ENCODE results near the gene RASAL2. TPM values are rescaled to one million over a fixed set of nuclear protein-coding genes. Genes with fewer than 3 reads are reported as not detected.
A peak's percentile ranks its signal among the peaks of the same experiment; 100 is the strongest.

Gene RASAL2
- polyA plus RNA-seq, 2 of the 4 experiments (the other 2 are of a cell fraction): 7.1 to 17.6 TPM

DNA sequence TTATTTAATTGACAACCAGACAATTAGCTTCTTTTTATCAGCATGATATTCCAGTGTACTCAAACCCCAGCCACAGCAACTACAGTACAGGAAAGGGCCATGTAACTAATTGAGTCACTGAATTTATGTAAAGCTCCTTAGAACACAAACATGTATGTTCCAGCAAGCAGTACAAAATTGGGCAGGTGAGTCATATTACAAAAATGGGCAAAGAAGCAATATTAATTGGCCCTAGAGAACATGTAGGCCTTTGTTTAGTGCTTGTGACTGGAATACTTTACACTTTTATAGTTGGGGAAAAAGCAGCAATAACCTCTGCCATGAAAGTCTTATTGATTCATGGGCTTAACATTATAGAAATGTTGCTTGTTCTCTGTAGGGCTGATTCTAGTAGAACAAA is 371.1 kb downstream of the RASAL2 start:
- Histone ChIP-seq H3K4me1 (no peaks in the 10 kb centered on the region), H3K4me3 (no peak overlapping the region), H3K4me2 (no peak overlapping the region), H3K27ac (no peak overlapping the region), H3K9me3 (no peaks in the 10 kb centered on the region)
- ATAC-seq: no peak
- POLR2A ChIA-PET: no interaction called here
- no peak for FAIRE-seq
- CTCF ChIA-PET: interaction anchor here (0.8 kb wide), 1 partner anchor 166 kb away, joined by 3 read pairs; no protein-coding TSS in a partner anchor
- TF ChIP-seq, protein P1, sequence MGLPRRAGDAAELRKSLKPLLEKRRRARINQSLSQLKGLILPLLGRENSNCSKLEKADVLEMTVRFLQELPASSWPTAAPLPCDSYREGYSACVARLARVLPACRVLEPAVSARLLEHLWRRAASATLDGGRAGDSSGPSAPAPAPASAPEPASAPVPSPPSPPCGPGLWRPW (IDR thresholded peaks at IDR 0.05): no peak
- TF ChIP-seq RARB (CRISPR knock-in tag; IDR thresholded peaks at IDR 0.05) (no peak), ZNF302 (CRISPR knock-in tag; IDR thresholded peaks at IDR 0.05) (no peak), KDM1A (IDR thresholded peaks at IDR 0.05; ENCODE audit: low read depth) (no peak)
- TF ChIP-seq, protein P2, sequence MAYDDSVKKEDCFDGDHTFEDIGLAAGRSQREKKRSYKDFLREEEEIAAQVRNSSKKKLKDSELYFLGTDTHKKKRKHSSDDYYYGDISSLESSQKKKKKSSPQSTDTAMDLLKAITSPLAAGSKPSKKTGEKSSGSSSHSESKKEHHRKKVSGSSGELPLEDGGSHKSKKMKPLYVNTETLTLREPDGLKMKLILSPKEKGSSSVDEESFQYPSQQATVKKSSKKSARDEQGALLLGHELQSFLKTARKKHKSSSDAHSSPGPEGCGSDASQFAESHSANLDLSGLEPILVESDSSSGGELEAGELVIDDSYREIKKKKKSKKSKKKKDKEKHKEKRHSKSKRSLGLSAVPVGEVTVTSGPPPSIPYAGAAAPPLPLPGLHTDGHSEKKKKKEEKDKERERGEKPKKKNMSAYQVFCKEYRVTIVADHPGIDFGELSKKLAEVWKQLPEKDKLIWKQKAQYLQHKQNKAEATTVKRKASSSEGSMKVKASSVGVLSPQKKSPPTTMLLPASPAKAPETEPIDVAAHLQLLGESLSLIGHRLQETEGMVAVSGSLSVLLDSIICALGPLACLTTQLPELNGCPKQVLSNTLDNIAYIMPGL (CRISPR knock-in tag; IDR thresholded peaks at IDR 0.05; ENCODE audit: borderline replicate concordance): no peak
- DNase-seq (ENCODE audit: low read depth in 1 of 2, low spot score in 1 of 2): no peak

DNA sequence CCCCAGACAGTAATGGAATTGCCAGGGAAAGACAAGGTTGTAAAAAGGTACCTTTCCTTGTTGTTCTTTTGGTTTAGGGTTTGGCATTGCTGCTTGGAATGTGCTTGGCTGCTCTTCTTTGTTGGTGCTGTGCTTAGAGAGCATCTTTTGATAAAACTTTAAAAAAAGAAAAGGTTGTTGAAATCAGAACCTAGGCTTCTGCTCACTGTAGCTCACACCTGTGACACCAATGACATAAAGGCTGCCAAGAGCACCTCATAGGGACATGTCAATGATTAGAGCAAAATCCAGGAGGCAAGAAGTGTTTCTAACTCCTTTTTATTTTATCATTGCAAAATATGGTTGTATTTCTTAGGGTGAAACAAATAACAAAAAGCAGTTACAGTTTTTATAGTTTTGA is 373.9 kb downstream of the RASAL2 start:
- ATAC-seq (no peak), FAIRE-seq (no peak), DNase-seq (ENCODE audit: low read depth in 1 of 2, low spot score in 1 of 2) (no peak)
- Histone ChIP-seq H3K4me2 (no peak overlapping the region), H3K27ac (no peak overlapping the region), H3K4me3 (no peak overlapping the region), H3K9me3 (no peaks in the 10 kb centered on the region), H3K4me1 (no peaks in the 10 kb centered on the region)
- TF ChIP-seq MAZ (IDR thresholded peaks at IDR 0.05; ENCODE audit: borderline replicate concordance, low read depth, low read length) (no peak), HDAC2 (IDR thresholded peaks at IDR 0.05) (no peak), FOSB (CRISPR knock-in tag; IDR thresholded peaks at IDR 0.05) (no peak), JUN (IDR thresholded peaks at IDR 0.05) (no peak), NPAS2 (CRISPR knock-in tag; IDR thresholded peaks at IDR 0.05; ENCODE audit: borderline replicate concordance) (no peak), NR3C1 (IDR thresholded peaks at IDR 0.05) (no peak), ZSCAN20 (CRISPR knock-in tag; IDR thresholded peaks at IDR 0.05) (no peak), ZNF302 (CRISPR knock-in tag; IDR thresholded peaks at IDR 0.05) (no peak), KDM1A (IDR thresholded peaks at IDR 0.05; ENCODE audit: low read depth) (no peak)
- TF ChIP-seq, protein P3, sequence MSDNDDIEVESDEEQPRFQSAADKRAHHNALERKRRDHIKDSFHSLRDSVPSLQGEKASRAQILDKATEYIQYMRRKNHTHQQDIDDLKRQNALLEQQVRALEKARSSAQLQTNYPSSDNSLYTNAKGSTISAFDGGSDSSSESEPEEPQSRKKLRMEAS (IDR thresholded peaks at IDR 0.05): no peak
- TF ChIP-seq, protein P4, sequence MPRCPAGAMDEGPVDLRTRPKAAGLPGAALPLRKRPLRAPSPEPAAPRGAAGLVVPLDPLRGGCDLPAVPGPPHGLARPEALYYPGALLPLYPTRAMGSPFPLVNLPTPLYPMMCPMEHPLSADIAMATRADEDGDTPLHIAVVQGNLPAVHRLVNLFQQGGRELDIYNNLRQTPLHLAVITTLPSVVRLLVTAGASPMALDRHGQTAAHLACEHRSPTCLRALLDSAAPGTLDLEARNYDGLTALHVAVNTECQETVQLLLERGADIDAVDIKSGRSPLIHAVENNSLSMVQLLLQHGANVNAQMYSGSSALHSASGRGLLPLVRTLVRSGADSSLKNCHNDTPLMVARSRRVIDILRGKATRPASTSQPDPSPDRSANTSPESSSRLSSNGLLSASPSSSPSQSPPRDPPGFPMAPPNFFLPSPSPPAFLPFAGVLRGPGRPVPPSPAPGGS (IDR thresholded peaks at IDR 0.05): no peak
- TF ChIP-seq, protein P5, sequence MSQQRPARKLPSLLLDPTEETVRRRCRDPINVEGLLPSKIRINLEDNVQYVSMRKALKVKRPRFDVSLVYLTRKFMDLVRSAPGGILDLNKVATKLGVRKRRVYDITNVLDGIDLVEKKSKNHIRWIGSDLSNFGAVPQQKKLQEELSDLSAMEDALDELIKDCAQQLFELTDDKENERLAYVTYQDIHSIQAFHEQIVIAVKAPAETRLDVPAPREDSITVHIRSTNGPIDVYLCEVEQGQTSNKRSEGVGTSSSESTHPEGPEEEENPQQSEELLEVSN (IDR thresholded peaks at IDR 0.05; ENCODE audit: borderline replicate concordance, low read depth): no peak
- ChIA-PET CTCF (no interaction called here), POLR2A (no interaction called here)

DNA sequence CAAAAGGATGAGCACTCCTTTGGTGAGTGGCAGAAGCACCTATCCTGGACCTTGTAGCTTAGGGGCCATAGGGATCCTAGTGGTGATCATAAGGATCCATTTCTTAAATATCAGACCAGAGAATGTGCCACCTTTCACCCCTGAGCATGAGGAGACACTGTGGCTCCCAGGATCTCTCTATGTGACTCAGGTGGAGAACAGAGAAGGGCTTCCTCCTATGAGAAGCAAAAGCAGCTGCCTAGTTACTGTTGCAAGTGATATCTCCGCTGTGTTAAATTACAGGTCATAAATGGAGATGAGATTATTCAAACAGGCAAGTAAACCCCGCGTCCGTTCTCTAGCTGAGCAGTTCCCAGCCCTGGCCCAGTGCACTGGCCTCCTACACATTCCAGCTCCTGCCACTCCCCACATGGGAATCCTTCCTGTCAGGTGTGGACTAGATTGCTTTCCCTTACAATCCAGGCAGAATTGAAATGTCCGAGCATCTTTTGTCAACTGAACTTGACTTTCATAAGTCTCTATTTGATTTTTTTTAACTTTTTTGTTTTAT is 376.6 kb downstream of the RASAL2 start:
- Histone ChIP-seq H3K27ac (no peak overlapping the region), H3K4me3 (no peak overlapping the region), H3K9me3 (no peaks in the 10 kb centered on the region), H3K4me2 (no peak overlapping the region), H3K4me1 (no peaks in the 10 kb centered on the region)
- peak; percentile 64 to 65; a peak in 3 of 6 replicates for ATAC-seq
- TF ChIP-seq BHLHE40 (IDR thresholded peaks at IDR 0.05; ENCODE audit: low read depth, low read length): no peak
- no peak for TF ChIP-seq NPAS2 (CRISPR knock-in tag; IDR thresholded peaks at IDR 0.05; ENCODE audit: borderline replicate concordance)
- TF ChIP-seq PHF8 (IDR thresholded peaks at IDR 0.05; ENCODE audit: borderline replicate concordance, low read depth): no peak
- TF ChIP-seq, protein P3 (IDR thresholded peaks at IDR 0.05): no peak
- no peak for TF ChIP-seq KDM5A (IDR thresholded peaks at IDR 0.05)
- no peak for TF ChIP-seq TP53 (CRISPR knock-in tag; IDR thresholded peaks at IDR 0.05)
- TF ChIP-seq HDAC2 (IDR thresholded peaks at IDR 0.05): no peak
- TF ChIP-seq, protein P6, sequence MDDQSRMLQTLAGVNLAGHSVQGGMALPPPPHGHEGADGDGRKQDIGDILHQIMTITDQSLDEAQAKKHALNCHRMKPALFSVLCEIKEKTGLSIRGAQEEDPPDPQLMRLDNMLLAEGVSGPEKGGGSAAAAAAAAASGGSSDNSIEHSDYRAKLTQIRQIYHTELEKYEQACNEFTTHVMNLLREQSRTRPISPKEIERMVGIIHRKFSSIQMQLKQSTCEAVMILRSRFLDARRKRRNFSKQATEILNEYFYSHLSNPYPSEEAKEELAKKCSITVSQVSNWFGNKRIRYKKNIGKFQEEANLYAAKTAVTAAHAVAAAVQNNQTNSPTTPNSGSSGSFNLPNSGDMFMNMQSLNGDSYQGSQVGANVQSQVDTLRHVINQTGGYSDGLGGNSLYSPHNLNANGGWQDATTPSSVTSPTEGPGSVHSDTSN (IDR thresholded peaks at IDR 0.05): no peak
- TF ChIP-seq RCOR1 (IDR thresholded peaks at IDR 0.05; ENCODE audit: low read depth, low read length): no peak
- no peak for TF ChIP-seq CBX2 (IDR thresholded peaks at IDR 0.05; ENCODE audit: borderline replicate concordance, low read depth)
- no peak for TF ChIP-seq CHD2 (IDR thresholded peaks at IDR 0.05; ENCODE audit: low read length, partially characterized antibody)
- no peak for TF ChIP-seq RAD21 (conservative IDR thresholded peaks at IDR 0.05 in 1 of 2, IDR thresholded peaks at IDR 0.05 in 1 of 2)
- FAIRE-seq: no peak
- WGBS (ENCODE audit: missing lambda C conversion rate): 81% methylated on average over 5 of the region's 5 CpGs
- POLR2A ChIA-PET: no interaction called here
- peak in 1 of 2 experiments; percentile 20 for DNase-seq (ENCODE audit: low read depth in 1 of 2, low spot score in 1 of 2)
- CTCF ChIA-PET: interaction anchor here (0.8 to 2.5 kb wide), 3 partner anchors 30 to 160 kb away, joined by 3 to 8 read pairs (median 3); no protein-coding TSS in a partner anchor

Data from A549 (cell line).